ENCODE data around the gene FHIT. TPM values are rescaled to one million over a fixed set of nuclear protein-coding genes. Genes with fewer than 3 reads are reported as not detected.

The FHIT gene
- total RNA-seq, 4 donors from 2014 or later = 0.72 to 5.2 (median 2.1) TPM

GRCh38 chr3:60716573-60716972, 534.7 kb downstream of the FHIT start:
- Histone ChIP-seq H3K4me3 (no peak overlapping the region), H3K9me3 (no peaks in the 10 kb centered on the region), H3K27me3 (no peaks in the 10 kb centered on the region), H3K36me3 (no peaks in the 10 kb centered on the region), H3K4me1 (no peaks in the 10 kb centered on the region), H3K27ac (no peak overlapping the region)
- in situ Hi-C loops (cut with MboI; ENCODE audit: low sequenced_read_pairs in 4 of 4) (no loop called here), intact Hi-C loops (cut with DNase I; ENCODE audit: low total_unique reads) (no loop called here)
- DNase-seq = no peak
- ATAC-seq = no peak
- no peak for TF ChIP-seq POLR2A (IDR thresholded peaks at IDR 0.05)
- TF ChIP-seq CTCF (IDR thresholded peaks at IDR 0.05 in 4 of 5, conservative IDR thresholded peaks at IDR 0.05 in 1 of 5) = no peak

- Histone ChIP-seq H3K27me3 (no peaks in the 10 kb centered on the region), H3K4me3 (no peak overlapping the region), H3K36me3 (no peaks in the 10 kb centered on the region), H3K9me3 (no peaks in the 10 kb centered on the region), H3K27ac (no peak overlapping the region), H3K4me1 (no peaks in the 10 kb centered on the region)
- ATAC-seq = no peak
- no peak for DNase-seq
- in situ Hi-C loops (cut with MboI; ENCODE audit: low sequenced_read_pairs in 4 of 4) = no loop called here
- intact Hi-C loops (cut with DNase I; ENCODE audit: low total_unique reads) = no loop called here
- TF ChIP-seq POLR2A (IDR thresholded peaks at IDR 0.05) (no peak), CTCF (IDR thresholded peaks at IDR 0.05 in 4 of 5, conservative IDR thresholded peaks at IDR 0.05 in 1 of 5) (no peak)
Observed at GRCh38 chr3:60708191-60708975, 542.9 kb downstream of the FHIT start.

- no peak for ATAC-seq
Observed at GRCh38 chr3:60707452-60708020, 543.7 kb downstream of the FHIT start.

DNA sequence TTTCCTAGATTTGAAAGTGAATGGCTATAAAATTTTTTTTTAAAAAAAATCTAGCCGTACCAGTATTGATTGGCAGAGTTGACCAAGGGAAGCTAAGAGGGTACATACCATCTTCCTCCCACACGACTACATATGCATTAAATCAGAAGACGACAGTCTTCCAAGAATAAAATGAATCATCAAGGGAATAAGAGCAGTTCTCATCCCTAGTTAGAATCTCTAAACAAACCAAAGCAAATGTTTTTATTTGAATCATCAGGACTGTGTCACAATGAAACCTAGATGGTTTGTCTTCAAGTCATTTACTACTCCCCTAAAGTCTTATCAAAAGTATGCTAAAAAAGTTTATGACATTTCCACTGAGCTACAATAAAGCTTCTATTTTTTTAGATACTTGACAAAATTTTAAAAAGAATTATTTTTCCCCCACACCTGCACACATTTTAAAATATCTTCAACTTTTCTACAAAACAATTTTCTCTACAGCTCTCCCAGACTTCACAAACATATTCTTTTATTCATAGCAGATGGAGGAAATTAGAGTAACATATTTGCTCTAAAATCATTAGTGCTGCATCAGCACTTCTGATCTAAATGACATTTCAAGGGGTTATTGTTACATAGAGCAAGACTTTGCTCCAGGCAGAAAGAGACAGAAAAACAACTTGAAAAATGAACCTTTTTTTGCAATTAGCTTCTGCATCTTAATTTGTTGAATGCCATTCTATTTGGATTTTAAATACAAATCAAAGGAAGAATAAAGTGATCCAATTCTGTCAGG, 547.1 kb downstream of the FHIT start:
- in situ Hi-C loops (cut with MboI; ENCODE audit: low sequenced_read_pairs in 4 of 4) = no loop called here
- Histone ChIP-seq H3K4me1 (no peaks in the 10 kb centered on the region), H3K36me3 (no peaks in the 10 kb centered on the region), H3K27ac (no peak overlapping the region), H3K4me3 (no peak overlapping the region), H3K27me3 (no peaks in the 10 kb centered on the region), H3K9me3 (no peaks in the 10 kb centered on the region)
- TF ChIP-seq POLR2A (IDR thresholded peaks at IDR 0.05) (no peak), CTCF (IDR thresholded peaks at IDR 0.05 in 4 of 5, conservative IDR thresholded peaks at IDR 0.05 in 1 of 5) (no peak)
- DNase-seq (no peak), ATAC-seq (no peak)
- intact Hi-C loops (cut with DNase I; ENCODE audit: low total_unique reads) = no loop called here

More at GRCh38 chr3:60707452-60708020, 543.7 kb downstream of the FHIT start:
- H3K4me3 ChIP-seq = no peak overlapping the region
- no peak for DNase-seq
- no peaks in the 10 kb centered on the region for H3K4me1 ChIP-seq
- H3K9me3 ChIP-seq = no peaks in the 10 kb centered on the region
- TF ChIP-seq CTCF (IDR thresholded peaks at IDR 0.05 in 4 of 5, conservative IDR thresholded peaks at IDR 0.05 in 1 of 5) (no peak), POLR2A (IDR thresholded peaks at IDR 0.05) (no peak)
- in situ Hi-C loops (cut with MboI; ENCODE audit: low sequenced_read_pairs in 4 of 4) (no loop called here), intact Hi-C loops (cut with DNase I; ENCODE audit: low total_unique reads) (no loop called here)
- no peaks in the 10 kb centered on the region for H3K27me3 ChIP-seq
- no peak overlapping the region for H3K27ac ChIP-seq
- H3K36me3 ChIP-seq = no peaks in the 10 kb centered on the region
